H1 (cell line): ENCODE measurements around the gene EVX2. TPM values are rescaled to one million over a fixed set of nuclear protein-coding genes. Genes with fewer than 3 reads are reported as not detected.

Source experiments
- ASH2L ChIP-seq: fragments of 200-600, 300-600 bp; sonication (generic); IDR thresholded peaks from one replicate; pipeline ENCODE4 v1.7.1; 2017; ENCODE audit warnings: low read length
- ATF2 ChIP-seq: IDR thresholded peaks from 2 replicates; pipeline ENCODE4 v1.6.1; 2012; ENCODE audit warnings: low read length, inconsistent platforms
- BCL11A ChIP-seq, 2 experiments: IDR thresholded peaks; one replicate each; pipeline ENCODE4 v1.6.1; 2011; ENCODE audit warnings: low read depth in 2 of 2, low read length in 2 of 2, mild to moderate bottlenecking in 2 of 2
- BRCA1 ChIP-seq: IDR thresholded peaks from 2 replicates; pipeline ENCODE4 v1.6.1; 2012; ENCODE audit warnings: low read depth, low read length, improper control_type of control experiment
- CBX5 ChIP-seq: fragments of 300-800, 300-1000 bp; sonication (generic); IDR thresholded peaks from 2 replicates; pipeline ENCODE4 v1.7.1; 2016; ENCODE audit warnings: antibody characterized with exemption, low read length, low read depth
- CBX8 ChIP-seq: fragments of 300-800, 300-1000 bp; sonication (generic); IDR thresholded peaks from 2 replicates; pipeline ENCODE4 v1.7.1; 2016; ENCODE audit warnings: low read depth, low read length, borderline replicate concordance
- EZH2 ChIP-seq: fragments of 200-600 bp; sonication (generic); IDR thresholded peaks from 2 replicates; pipeline ENCODE4 v1.7.1; 2012; ENCODE audit warnings: low read depth, mild to moderate bottlenecking, moderate library complexity, low read length, inconsistent platforms; ENCODE audit not compliant: severe bottlenecking
- GABPA ChIP-seq: IDR thresholded peaks from 2 replicates; pipeline ENCODE4 v1.6.1; 2011; ENCODE audit warnings: mild to moderate bottlenecking, low read length, moderate library complexity, borderline replicate concordance; ENCODE audit not compliant: insufficient read depth
- JUND ChIP-seq: IDR thresholded peaks from 2 replicates; pipeline ENCODE4 v1.6.1; 2011; ENCODE audit warnings: mild to moderate bottlenecking, improper control_type of control experiment, low read length
- MAX ChIP-seq: IDR thresholded peaks from 2 replicates; pipeline ENCODE4 v1.6.1; 2012; ENCODE audit warnings: inconsistent platforms
- POLR2A ChIP-seq, 2 experiments: IDR thresholded peaks; 1 replicate in 1 of 2; 2 replicates in 1 of 2; pipeline ENCODE4 v1.6.1; 2011; ENCODE audit warnings: low read depth in 2 of 2, low read length in 2 of 2, mild to moderate bottlenecking in 2 of 2; ENCODE audit errors: control extremely low read depth in 1 of 2
- RNF2 ChIP-seq: fragments of 200-900, 300-1000 bp; sonication (generic); IDR thresholded peaks from 2 replicates; pipeline ENCODE4 v1.7.1; 2016; ENCODE audit warnings: borderline replicate concordance, low read depth, mild to moderate bottlenecking, antibody characterized with exemption, low read length; ENCODE audit not compliant: poor library complexity, severe bottlenecking; ENCODE audit errors: missing control alignments
- SIN3A ChIP-seq, 2 experiments: IDR thresholded peaks in 1 of 2; conservative IDR thresholded peaks in 1 of 2; 2 replicates each; pipeline ENCODE4 v1.6.1; 2011 to 2012; ENCODE audit warnings: low read length in 2 of 2, improper control_type of control experiment in 1 of 2, low read depth in 1 of 2, mild to moderate bottlenecking in 1 of 2
- SP2 ChIP-seq: IDR thresholded peaks from 2 replicates; pipeline ENCODE4 v1.6.1; 2012; ENCODE audit warnings: mild to moderate bottlenecking, low read length, inconsistent platforms
- SUZ12 ChIP-seq: fragments of 200-600 bp; sonication (generic); IDR thresholded peaks from 2 replicates; pipeline ENCODE4 v1.6.1; 2012; ENCODE audit warnings: mild to moderate bottlenecking, inconsistent platforms, low read length, moderate library complexity, mixed read lengths
- TAF7 ChIP-seq: optimal IDR thresholded peaks from 2 replicates; pipeline ENCODE3; 2011; ENCODE audit warnings: low read depth, mild to moderate bottlenecking, inconsistent platforms, low read length, moderate library complexity, borderline replicate concordance
- USF2 ChIP-seq: IDR thresholded peaks from 2 replicates; pipeline ENCODE4 v1.6.1; 2011; ENCODE audit warnings: low read length, improper control_type of control experiment
- YY1 ChIP-seq: IDR thresholded peaks from 2 replicates; pipeline ENCODE4 v1.6.1; 2011; ENCODE audit warnings: low read depth, mild to moderate bottlenecking, low read length
- polyA plus RNA-seq, 7 experiments: library from polyadenylated mRNA; depleted of rRNA in 3 of 7; stranded (reverse) in 5 of 7; unstranded in 2 of 7; fragments of >200 nt in 5 of 7; fragments of 200-250 nt in 2 of 7; gene quantifications; 1 replicate in 5 of 7; 2 replicates in 1 of 7; 4 replicates in 1 of 7; pipeline versions ENCODE4 v1.2.1 to v1.2.3, GENCODE V29; 2011 to 2013; ENCODE audit warnings: missing spikeins in 2 of 7, mixed read lengths in 2 of 7
- total RNA-seq: library from RNA; stranded (reverse); fragmentation: NEBNext Ultra II Directional; extraction: Animal tissue kit (Norgen Biotek cat#: 25700); gene quantifications from 2 replicates; pipeline ENCODE4 v1.2.1, GENCODE V29; 2021

Gene EVX2
- total and polyA plus RNA-seq, 2 of the 8 experiments (the other 6 are each of a cell fraction or from before 2014, with no cell fraction given), result not detected

GRCh38 chr2:176080540-176081375 is 3.0 kb downstream of the EVX2 start (continued):
- TF ChIP-seq RNF2 (peak; percentile 89), SUZ12 (peak; percentile 89), BRCA1 (no peak), ATF2 (no peak), BCL11A (IDR thresholded peaks at IDR 0.05; ENCODE audit: low read depth in 2 of 2, low read length in 2 of 2) (no peak), USF2 (no peak), CBX5 (no peak), TAF7 (no peak), SP2 (no peak), ASH2L (no peak), YY1 (no peak), MAX (peak; percentile 92), CBX8 (peak; percentile 96; the same call in 1 of the 2 replicates), JUND (no peak), EZH2 (peak; percentile 84), POLR2A (IDR thresholded peaks at IDR 0.05; ENCODE audit: control extremely low read depth in 1 of 2, low read depth in 2 of 2, low read length in 2 of 2) (no peak), SIN3A (conservative IDR thresholded peaks at IDR 0.05 in 1 of 2, IDR thresholded peaks at IDR 0.05 in 1 of 2; ENCODE audit: low read depth in 1 of 2, low read length in 2 of 2) (no peak), GABPA (no peak)
